GM19467 (cell line): ENCODE data around the gene HOTAIR.

Source experiments
- ATAC-seq: cut with Tn5 transposase; IDR thresholded peaks from one replicate; pipeline ENCODE4 v1.9.1; 2021; ENCODE audit warnings: mild to moderate bottlenecking, moderate library complexity; ENCODE audit not compliant: unreplicated experiment

Gene HOTAIR

GRCh38 chr12:53976823-53977595 lies 2.3 kb upstream of the HOTAIR start:
- ATAC-seq, result no peak

- no peak for ATAC-seq
These were observed 1.5 kb upstream of the HOTAIR start for GRCh38 chr12:53976172-53976822.

GRCh38 chr12:53975479-53976152 lies 862 bp upstream of the HOTAIR start:
- ATAC-seq, result no peak

GRCh38 chr12:53975064-53975471 lies 314 bp upstream of the HOTAIR start:
- ATAC-seq, result no peak

- ATAC-seq, result no peak
These were observed 1.3 kb downstream of the HOTAIR start for GRCh38 chr12:53973236-53974042.

- no peak for ATAC-seq
These were observed 2.0 kb downstream of the HOTAIR start, which contains the start of gene HOXC11 for GRCh38 chr12:53972722-53973235. Gene HOXC11, plus strand, starts transcription at chr12:53973126. Its CDS starts 116 bp downstream, at chr12:53973242.

GRCh38 chr12:53972152-53972702 lies 2.5 kb downstream of the HOTAIR start:
- no peak for ATAC-seq

- ATAC-seq, result no peak
These were observed 3.1 kb downstream of the HOTAIR start for GRCh38 chr12:53971686-53972085.

- no peak for ATAC-seq
These were observed 3.6 kb downstream of the HOTAIR start for GRCh38 chr12:53971129-53971528.

- ATAC-seq, result no peak
These were observed 4.3 kb downstream of the HOTAIR start for GRCh38 chr12:53970451-53970850.

GRCh38 chr12:53969588-53970259 lies 5.0 kb downstream of the HOTAIR start:
- ATAC-seq, result no peak

- ATAC-seq, result no peak
These were observed 6.3 kb downstream of the HOTAIR start for GRCh38 chr12:53968214-53969127.

GRCh38 chr12:53967421-53967925 lies 7.3 kb downstream of the HOTAIR start:
- ATAC-seq, result no peak

GRCh38 chr12:53966385-53967133 lies 8.2 kb downstream of the HOTAIR start:
- ATAC-seq, result no peak

GRCh38 chr12:53966085-53966384 lies 8.7 kb downstream of the HOTAIR start:
- ATAC-seq, result no peak

GRCh38 chr12:53965281-53966084 lies 9.3 kb downstream of the HOTAIR start:
- ATAC-seq, result no peak

- ATAC-seq, result no peak
These were observed 10.4 kb downstream of the HOTAIR start for GRCh38 chr12:53964315-53964713.
